ENCODE measurements around the gene KIF3C. TPM values are rescaled to one million over a fixed set of nuclear protein-coding genes. Genes with fewer than 3 reads are reported as not detected.

KIF3C gene
- total and polyA plus RNA-seq, 2 of the 8 experiments (the other 6 are each of a cell fraction or from before 2014, with no cell fraction given): 13.4 to 58.1 TPM

DNA sequence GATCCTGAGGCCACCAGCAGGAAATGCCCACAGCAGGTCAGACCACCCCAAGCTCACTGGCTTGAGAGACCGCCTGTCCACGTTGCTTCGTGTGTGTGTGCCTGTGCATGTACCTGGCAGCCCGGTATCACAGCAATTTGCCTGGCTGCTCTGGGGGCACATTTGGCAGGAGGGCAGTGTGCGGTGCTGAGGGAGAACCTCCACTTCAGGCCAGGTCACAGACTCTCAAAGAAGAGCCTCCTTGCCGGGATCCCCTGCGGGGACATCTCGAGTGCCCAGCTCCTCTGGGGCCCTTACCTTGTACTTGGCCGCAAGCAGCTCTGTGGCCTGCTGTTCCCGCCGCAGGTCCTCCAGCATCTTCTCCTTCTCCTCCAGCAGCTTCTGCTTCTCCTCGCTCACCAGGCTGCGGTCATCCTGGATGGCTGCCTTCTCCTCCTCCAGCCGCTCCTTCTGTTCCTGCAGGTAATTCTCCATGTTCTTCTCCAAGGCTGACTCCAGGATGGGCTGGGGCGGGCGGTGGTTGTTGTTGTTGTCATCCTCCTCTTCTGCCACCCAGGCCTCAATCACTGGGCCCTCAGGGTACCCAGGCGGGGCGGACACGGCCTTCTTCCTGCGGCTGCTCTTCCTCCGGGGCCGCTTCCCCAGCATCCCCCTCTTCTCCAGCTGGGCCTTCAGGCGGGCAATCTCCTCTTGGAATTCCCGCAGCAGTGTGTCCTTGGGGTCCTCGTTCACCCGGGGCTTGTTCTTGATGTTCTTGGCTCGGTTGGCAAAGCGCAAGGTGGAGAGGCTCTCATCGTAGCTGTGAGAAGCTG is 2.0 kb downstream of the KIF3C start:
- no peak overlapping the region for H3K27ac ChIP-seq (ENCODE audit: low read depth, low read length)

More for the DNA sequence above, 2.0 kb downstream of the KIF3C start:
- Histone ChIP-seq H2AK5ac (ENCODE audit: low read depth, low read length) (no peak overlapping the region), H2BK15ac (ENCODE audit: low read length) (no peak overlapping the region), H2BK20ac (ENCODE audit: low read length) (no peak overlapping the region), H3K79me1 (ENCODE audit: low read depth, low read length) (peaks cover 18% of the 10 kb centered on the region), H3K79me2 (ENCODE audit: control insufficient read depth in 1 of 2, insufficient read depth in 2 of 2, low read length in 2 of 2) (peaks cover 3 to 47% of the 10 kb centered on the region in 2 experiments; a peak in 1 of 4 replicates), H4K20me1 (replicated peaks in 1 of 2; ENCODE audit: control insufficient read depth in 1 of 2, insufficient read depth in 2 of 2, low read length in 2 of 2) (peaks cover 3 to 8% of the 10 kb centered on the region in 2 experiments), H2BK5ac (ENCODE audit: low read depth, low read length) (no peak overlapping the region), H2BK12ac (ENCODE audit: low read depth, low read length) (no peak overlapping the region), H3K9me3 (ENCODE audit: insufficient read depth in 2 of 2, low read depth in 1 of 2, low read length in 1 of 2) (no peaks in the 10 kb centered on the region), H3K27me3 (replicated peaks in 1 of 4; ENCODE audit: control insufficient read depth in 3 of 4, extremely low read depth in 1 of 4, insufficient read depth in 3 of 4, low read length in 3 of 4) (no peaks in the 10 kb centered on the region), H3K4ac (replicated peaks; ENCODE audit: insufficient read length, low read depth, low read length) (no peak overlapping the region), H3K4me2 (ENCODE audit: insufficient read depth in 1 of 2, low read depth in 2 of 2, low read length in 2 of 2) (peak overlapping the region; percentile 37 to 97), H3K4me1 (replicated peaks in 1 of 4; ENCODE audit: control insufficient read depth in 3 of 4, insufficient read depth in 4 of 4, low read length in 3 of 4) (peaks cover 3 to 32% (median 12%) of the 10 kb centered on the region in 4 experiments), H3K56ac (replicated peaks; ENCODE audit: insufficient read length, low read depth, low read length) (peak overlapping the region; percentile 8), H3K36me3 (ENCODE audit: control insufficient read depth in 2 of 4, insufficient read depth in 4 of 4, low read length in 3 of 4) (peaks cover 0 to 31% (median 4%) of the 10 kb centered on the region in 4 experiments; a peak in 3 of 8 replicates), H2BK120ac (replicated peaks; ENCODE audit: low read depth, low read length) (no peak overlapping the region), H3K4me3 (ENCODE audit: extremely low read depth in 1 of 4, insufficient read depth in 2 of 4, low read depth in 3 of 4, low read length in 4 of 4) (no peak overlapping the region), H4K5ac (ENCODE audit: insufficient read length, low read depth, low read length) (no peak overlapping the region), H3K23me2 (ENCODE audit: low read depth, low read length) (peaks cover 11% of the 10 kb centered on the region), H4K8ac (ENCODE audit: extremely low read depth, insufficient read depth, low read length) (no peak overlapping the region), H2AFZ (ENCODE audit: low read length) (no peak overlapping the region), H4K91ac (replicated peaks; ENCODE audit: insufficient read length, low read length) (no peak overlapping the region), H3K23ac (ENCODE audit: insufficient read length) (no peak overlapping the region), H3K9ac (replicated peaks in 1 of 4; ENCODE audit: extremely low read depth in 1 of 4, low read depth in 3 of 4, low read length in 3 of 4) (no peak overlapping the region), H3K18ac (ENCODE audit: extremely low read depth, low read length) (no peak overlapping the region), H3K14ac (ENCODE audit: insufficient read length) (no peak overlapping the region)
- no peak for DNase-seq (ENCODE audit: low read depth in 1 of 2, low spot score in 2 of 2)
- ChIA-PET POLR2A (ENCODE audit: partially characterized antibody) (interaction anchor here (2.0 kb wide), 1 partner anchor 13 kb away, joined by 5 read pairs; no protein-coding TSS in a partner anchor), CTCF (ENCODE audit: partially characterized antibody) (interaction anchor here (1.1 to 2.2 kb wide), 3 partner anchors 21 to 128 kb away, joined by 3 to 7 read pairs (median 3); no protein-coding TSS in a partner anchor)
- WGBS, 2 experiments (ENCODE audit: extremely low coverage in 1 of 2, insufficient coverage in 1 of 2, insufficient read length in 1 of 2, insufficient replicate concordance in 2 of 2, low coverage in 1 of 2, low lambda C conversion rate in 2 of 2, missing lambda C conversion rate in 1 of 2): 92% methylated on average over 26 of the region's 29 CpGs; no CpG with 5 or more reads in 1 of the 2 experiments
- FAIRE-seq: no peak
- TF ChIP-seq CHD1 (IDR thresholded peaks at IDR 0.05; ENCODE audit: low read depth, low read length) (no peak), BACH1 (IDR thresholded peaks at IDR 0.05; ENCODE audit: low read length) (no peak), RXRA (IDR thresholded peaks at IDR 0.05; ENCODE audit: insufficient read depth, low read depth, low read length) (no peak)

Data from H1 (cell line).